ENCODE measurements around the gene SCN5A. TPM values are rescaled to one million over a fixed set of nuclear protein-coding genes. Genes with fewer than 3 reads are reported as not detected.

The SCN5A gene
- 3.1 TPM for total RNA-seq
- 1.1 TPM for polyA plus RNA-seq

DNA sequence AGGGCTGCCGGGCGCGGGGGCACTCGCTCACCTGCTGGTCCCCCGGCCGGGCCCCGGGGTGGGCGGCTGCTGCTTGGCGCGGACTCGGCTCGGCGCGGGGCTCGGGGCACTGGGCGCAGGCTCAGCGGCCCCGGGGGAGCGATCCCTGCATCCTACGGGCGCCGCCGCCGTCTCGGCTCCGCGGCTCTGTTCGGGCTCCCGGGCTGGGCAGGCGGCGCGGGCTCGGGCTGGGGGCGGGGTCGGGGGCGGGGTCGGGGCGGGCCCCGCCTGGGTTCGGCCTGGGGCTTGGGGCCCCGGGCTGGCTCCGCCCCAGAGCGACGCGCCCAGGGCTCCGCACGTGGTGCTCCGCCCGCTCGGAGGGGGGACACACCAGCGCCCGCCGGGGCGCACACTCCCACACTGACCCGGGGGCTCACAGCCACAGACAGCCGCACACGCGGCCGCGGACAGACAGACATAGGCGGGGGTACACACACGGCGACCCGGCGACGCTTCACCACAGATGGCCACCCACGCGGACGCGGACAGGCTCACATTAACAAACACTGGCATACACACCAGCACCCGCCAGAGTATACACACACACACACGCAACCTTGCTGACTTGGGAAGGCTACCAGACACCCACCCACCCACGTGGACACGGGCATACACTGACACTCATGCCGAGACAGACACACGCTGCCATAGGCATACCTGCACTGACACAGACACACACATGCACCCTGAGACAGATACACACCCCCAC lies at the start of gene SCN5A:
Gene SCN5A, minus strand, starts transcription at position 188 of the 748 bp plus-strand sequence. CDS start 16,380 bp downstream, outside the sequence.
- DNase-seq (ENCODE audit: extremely low spot score) = no peak
- no peak within 1 kb of the TSS for H3K27ac ChIP-seq (ENCODE audit: low read depth)
- H3K4me3 ChIP-seq (ENCODE audit: low read depth, low read length) = peak within 1 kb of the TSS; percentile 69
- no peaks in the 10 kb centered on the region for H3K36me3 ChIP-seq (ENCODE audit: insufficient read depth)
- WGBS = under 1% methylated on average over 76 of the region's 76 CpGs
- H3K4me1 ChIP-seq (ENCODE audit: insufficient read depth) = no peaks in the 10 kb centered on the region

DNA sequence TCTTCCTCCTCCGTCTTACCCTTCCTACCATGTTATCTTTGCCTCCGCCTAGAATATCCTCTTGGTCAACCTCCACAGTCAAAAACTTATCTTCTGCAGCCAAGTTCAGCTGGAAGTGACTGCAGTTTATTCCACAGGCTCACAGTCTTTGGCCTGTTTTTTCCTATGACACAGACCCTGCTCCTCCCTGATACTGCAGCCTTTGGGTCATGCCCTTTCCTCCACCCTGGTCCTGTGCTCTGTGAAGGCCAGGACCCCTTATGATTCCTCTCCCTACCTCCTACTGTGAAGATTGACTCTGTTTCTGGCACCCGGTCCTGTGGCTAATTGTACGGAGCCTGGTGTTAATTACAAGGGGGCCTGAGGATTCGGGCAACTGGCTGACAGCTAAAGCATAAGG lies 49.3 kb upstream of the SCN5A start:
- no peak overlapping the region for H3K4me3 ChIP-seq (ENCODE audit: low read depth, low read length)
- DNase-seq (ENCODE audit: extremely low spot score) = no peak
- 61% methylated on average over 5 of the region's 5 CpGs for WGBS
- H3K36me3 ChIP-seq (ENCODE audit: insufficient read depth) = no peaks in the 10 kb centered on the region
- H3K27ac ChIP-seq (ENCODE audit: low read depth) = no peak overlapping the region
- no peaks in the 10 kb centered on the region for H3K4me1 ChIP-seq (ENCODE audit: insufficient read depth)

DNA sequence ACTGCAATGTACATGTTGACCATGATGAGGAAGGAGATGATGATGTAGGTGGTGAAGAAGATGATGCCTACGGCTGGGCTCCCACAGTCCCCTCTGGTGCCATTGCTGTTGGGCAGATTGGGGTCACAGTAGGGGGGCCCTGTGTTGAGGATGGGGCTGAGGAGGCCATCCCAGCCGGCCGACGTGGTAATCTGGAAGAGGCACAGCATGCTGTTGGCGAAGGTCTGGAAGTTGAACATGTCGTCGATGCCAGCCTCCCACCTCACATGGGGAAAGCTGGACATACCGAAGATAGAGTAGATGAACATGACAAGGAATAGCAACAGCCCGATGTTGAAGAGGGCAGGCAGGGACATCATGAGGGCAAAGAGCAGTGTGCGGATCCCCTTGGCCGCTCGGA lies 48.6 kb upstream of the SCN5A start:
- Histone ChIP-seq H3K4me1 (ENCODE audit: insufficient read depth) (no peaks in the 10 kb centered on the region), H3K36me3 (ENCODE audit: insufficient read depth) (no peaks in the 10 kb centered on the region), H3K27ac (ENCODE audit: low read depth) (no peak overlapping the region), H3K4me3 (ENCODE audit: low read depth, low read length) (no peak overlapping the region)
- no peak for DNase-seq (ENCODE audit: extremely low spot score)
- WGBS = 95% methylated on average over 12 of the region's 12 CpGs

- DNase-seq (ENCODE audit: extremely low spot score) = no peak
- Histone ChIP-seq H3K36me3 (ENCODE audit: insufficient read depth) (no peaks in the 10 kb centered on the region), H3K27ac (ENCODE audit: low read depth) (no peak overlapping the region), H3K4me3 (ENCODE audit: low read depth, low read length) (no peak overlapping the region), H3K4me1 (ENCODE audit: insufficient read depth) (no peaks in the 10 kb centered on the region)
- 56% methylated on average over 2 of the region's 2 CpGs for WGBS
Measured at GRCh38 chr3:38696034-38696433, 46.5 kb upstream of the SCN5A start.

GRCh38 chr3:38690185-38690584 lies 40.7 kb upstream of the SCN5A start:
- DNase-seq (ENCODE audit: extremely low spot score) = no peak
- WGBS = 67% methylated on average over 2 of the region's 2 CpGs

GRCh38 chr3:38689774-38690173 lies 40.3 kb upstream of the SCN5A start:
- no peaks in the 10 kb centered on the region for H3K4me1 ChIP-seq (ENCODE audit: insufficient read depth)
- no peaks in the 10 kb centered on the region for H3K36me3 ChIP-seq (ENCODE audit: insufficient read depth)
- DNase-seq (ENCODE audit: extremely low spot score) = no peak
- 75% methylated on average over 3 of the region's 3 CpGs for WGBS
- no peak overlapping the region for H3K4me3 ChIP-seq (ENCODE audit: low read depth, low read length)
- H3K27ac ChIP-seq (ENCODE audit: low read depth) = no peak overlapping the region

More at GRCh38 chr3:38690185-38690584, 40.7 kb upstream of the SCN5A start:
- Histone ChIP-seq H3K4me3 (ENCODE audit: low read depth, low read length) (no peak overlapping the region), H3K36me3 (ENCODE audit: insufficient read depth) (no peaks in the 10 kb centered on the region), H3K27ac (ENCODE audit: low read depth) (no peak overlapping the region), H3K4me1 (ENCODE audit: insufficient read depth) (no peaks in the 10 kb centered on the region)

GRCh38 chr3:38689346-38689745 lies 39.9 kb upstream of the SCN5A start:
- Histone ChIP-seq H3K36me3 (ENCODE audit: insufficient read depth) (no peaks in the 10 kb centered on the region), H3K4me3 (ENCODE audit: low read depth, low read length) (no peak overlapping the region), H3K4me1 (ENCODE audit: insufficient read depth) (no peaks in the 10 kb centered on the region), H3K27ac (ENCODE audit: low read depth) (no peak overlapping the region)
- 79% methylated on average over 4 of the region's 4 CpGs for WGBS
- DNase-seq (ENCODE audit: extremely low spot score) = no peak

- DNase-seq (ENCODE audit: extremely low spot score) = no peak
- Histone ChIP-seq H3K36me3 (ENCODE audit: insufficient read depth) (no peaks in the 10 kb centered on the region), H3K4me1 (ENCODE audit: insufficient read depth) (no peaks in the 10 kb centered on the region), H3K4me3 (ENCODE audit: low read depth, low read length) (no peak overlapping the region), H3K27ac (ENCODE audit: low read depth) (no peak overlapping the region)
- WGBS = 65% methylated on average over 2 of the region's 2 CpGs
Measured at GRCh38 chr3:38687321-38687720, 37.8 kb upstream of the SCN5A start.

- Histone ChIP-seq H3K36me3 (ENCODE audit: insufficient read depth) (no peaks in the 10 kb centered on the region), H3K4me1 (ENCODE audit: insufficient read depth) (no peaks in the 10 kb centered on the region), H3K4me3 (ENCODE audit: low read depth, low read length) (no peak overlapping the region), H3K27ac (ENCODE audit: low read depth) (no peak overlapping the region)
- DNase-seq (ENCODE audit: extremely low spot score) = no peak
- 45% methylated on average over 5 of the region's 5 CpGs for WGBS
Measured at GRCh38 chr3:38684546-38684945, 35.1 kb upstream of the SCN5A start.

GRCh38 chr3:38669668-38670067 lies 20.2 kb upstream of the SCN5A start:
- 23% methylated on average over 4 of the region's 4 CpGs for WGBS

DNA sequence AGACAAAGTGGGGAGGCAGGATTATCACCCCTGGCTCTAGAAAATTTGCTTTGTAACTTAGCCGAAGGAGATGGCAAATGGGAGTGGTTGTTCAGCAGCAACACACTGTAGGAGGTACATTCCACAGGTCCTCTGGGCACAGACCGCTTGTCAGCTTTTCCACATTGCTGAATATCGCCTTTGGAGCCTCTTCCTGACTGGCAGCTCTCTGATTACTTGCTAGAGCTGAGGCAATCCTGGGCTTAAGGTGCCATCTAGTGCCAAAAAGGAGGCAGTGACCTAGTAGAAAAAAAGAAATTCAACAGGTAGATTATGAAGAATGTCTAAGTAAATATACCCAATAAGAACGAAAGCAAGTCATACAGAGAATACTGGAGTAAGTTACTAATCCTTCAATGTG lies 13.1 kb upstream of the SCN5A start:
- Histone ChIP-seq H3K36me3 (ENCODE audit: insufficient read depth) (no peaks in the 10 kb centered on the region), H3K4me3 (ENCODE audit: low read depth, low read length) (no peak overlapping the region), H3K4me1 (ENCODE audit: insufficient read depth) (no peaks in the 10 kb centered on the region), H3K27ac (ENCODE audit: low read depth) (no peak overlapping the region)
- no peak for DNase-seq (ENCODE audit: extremely low spot score)
- 52% methylated on average over 4 of the region's 4 CpGs for WGBS

More at GRCh38 chr3:38669668-38670067, 20.2 kb upstream of the SCN5A start:
- Histone ChIP-seq H3K27ac (ENCODE audit: low read depth) (no peak overlapping the region), H3K36me3 (ENCODE audit: insufficient read depth) (no peaks in the 10 kb centered on the region), H3K4me3 (ENCODE audit: low read depth, low read length) (no peak overlapping the region), H3K4me1 (ENCODE audit: insufficient read depth) (no peaks in the 10 kb centered on the region)
- no peak for DNase-seq (ENCODE audit: extremely low spot score)

DNA sequence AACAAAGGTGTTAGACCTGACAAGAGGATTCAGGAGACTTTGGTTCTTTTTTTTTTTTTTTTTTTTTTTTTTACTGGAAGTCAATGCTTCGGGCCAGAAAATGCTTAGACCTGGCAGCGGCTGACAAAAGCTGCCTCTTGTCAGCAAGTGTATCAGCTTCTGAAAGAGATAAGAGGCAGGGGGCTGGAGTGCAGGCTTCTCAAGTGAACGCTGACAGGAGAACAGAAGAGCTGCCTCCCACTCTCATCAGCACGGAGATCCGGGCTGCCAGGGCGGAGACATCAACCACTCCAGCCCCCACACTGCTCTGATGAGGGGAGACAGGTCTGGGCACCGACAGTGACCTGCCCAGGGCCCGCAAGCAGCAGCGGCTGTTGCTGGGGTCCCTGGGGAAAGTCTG lies 9.4 kb upstream of the SCN5A start:
- Histone ChIP-seq H3K4me1 (ENCODE audit: insufficient read depth) (no peaks in the 10 kb centered on the region), H3K27ac (ENCODE audit: low read depth) (no peak overlapping the region), H3K4me3 (ENCODE audit: low read depth, low read length) (no peak overlapping the region), H3K36me3 (ENCODE audit: insufficient read depth) (no peaks in the 10 kb centered on the region)
- no peak for DNase-seq (ENCODE audit: extremely low spot score)
- 9% methylated on average over 9 of the region's 9 CpGs for WGBS

DNA sequence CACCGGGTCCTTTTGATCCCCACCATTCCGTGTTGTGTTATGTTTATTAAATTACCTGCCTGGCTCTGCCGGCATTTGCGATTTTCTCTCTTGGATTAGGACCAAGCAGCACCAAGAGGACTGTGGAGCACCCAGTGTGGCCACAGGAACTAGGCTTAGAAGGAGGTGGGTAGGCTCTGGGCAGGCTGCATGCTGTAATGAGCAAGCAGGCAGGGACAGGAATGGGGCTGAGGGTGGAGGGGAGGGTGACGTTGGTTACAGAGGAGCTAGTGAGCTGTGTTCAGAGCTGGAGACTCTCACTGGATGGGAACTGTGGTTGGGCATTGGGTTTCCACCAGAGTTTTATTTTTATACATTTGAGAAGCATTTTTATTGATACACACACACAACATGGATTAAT lies 7.9 kb upstream of the SCN5A start:
- no peaks in the 10 kb centered on the region for H3K36me3 ChIP-seq (ENCODE audit: insufficient read depth)
- 48% methylated on average over 5 of the region's 5 CpGs for WGBS
- no peak for DNase-seq (ENCODE audit: extremely low spot score)
- no peaks in the 10 kb centered on the region for H3K4me1 ChIP-seq (ENCODE audit: insufficient read depth)
- no peak overlapping the region for H3K4me3 ChIP-seq (ENCODE audit: low read depth, low read length)
- H3K27ac ChIP-seq (ENCODE audit: low read depth) = no peak overlapping the region

DNA sequence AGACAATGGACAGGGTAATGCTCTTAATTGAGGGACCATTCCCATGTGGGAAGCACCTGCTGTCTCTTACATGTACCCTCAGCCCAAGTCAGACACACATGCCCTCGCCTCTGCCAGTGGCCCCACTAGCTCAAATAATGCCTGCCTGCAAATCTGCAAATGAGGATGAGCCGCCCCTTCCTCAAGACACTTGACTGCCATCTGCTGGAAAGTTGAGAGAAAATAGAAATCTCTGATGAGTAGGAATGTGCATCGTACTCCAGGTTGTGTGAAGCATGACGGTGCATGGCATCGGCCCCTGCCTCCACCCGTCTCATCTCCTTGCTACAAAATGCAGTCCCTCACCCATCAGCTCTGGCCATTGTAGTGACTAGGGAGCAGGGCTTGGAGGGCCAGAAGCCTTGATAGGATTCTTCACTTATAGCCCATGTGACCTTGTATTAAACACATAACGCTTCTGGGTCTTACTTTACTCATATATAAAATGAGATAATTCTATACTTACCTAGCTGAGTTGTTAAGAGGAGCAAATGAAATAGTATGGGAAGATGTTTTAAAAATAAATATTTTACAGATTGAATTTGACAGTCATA lies 6.3 kb upstream of the SCN5A start:
- whole genome bisulfite sequencing = 11% methylated on average over 7 of the region's 7 CpGs
- no peaks in the 10 kb centered on the region for H3K36me3 ChIP-seq (ENCODE audit: insufficient read depth)
- DNase-seq (ENCODE audit: extremely low spot score) = no peak
- H3K4me1 ChIP-seq (ENCODE audit: insufficient read depth) = no peaks in the 10 kb centered on the region
- no peak overlapping the region for H3K27ac ChIP-seq (ENCODE audit: low read depth)
- H3K4me3 ChIP-seq (ENCODE audit: low read depth, low read length) = no peak overlapping the region

Data from urinary bladder (tissue), 4 donors.